Peyer's patch (tissue), 4 donors: ENCODE measurements around the gene WDR44. TPM values are rescaled to one million over a fixed set of nuclear protein-coding genes. Genes with fewer than 3 reads are reported as not detected.

ENCODE experiments used
- DNase-seq, 3 donors: peaks; one replicate each; pipeline ENCODE4 v3.0.0-alpha.2; 2017 to 2019
- H3K27ac ChIP-seq, 4 donors: fragments of 200-600 bp; sonication (generic); one replicate each; pipeline ENCODE4 v1.5.1; 2016 to 2019
- H3K27me3 ChIP-seq, 2 donors: fragments of 200-600 bp; sonication (generic); one replicate each; pipeline ENCODE4 v1.5.1; 2019
- H3K36me3 ChIP-seq, 3 donors: fragments of 200-600 bp; sonication (generic); one replicate each; pipeline ENCODE4 v1.5.1; 2016 to 2019
- H3K4me1 ChIP-seq, 4 donors: fragments of 200-600 bp; sonication (generic); one replicate each; pipeline ENCODE4 v1.5.1; 2016 to 2019
- H3K4me3 ChIP-seq, 4 donors: fragments of 200-600 bp; sonication (generic); 1 replicate in 3 of 4; 2 replicates in 1 of 4; pipeline ENCODE4 v1.5.1; 2016 to 2019; ENCODE audit warnings: mild to moderate bottlenecking in 1 of 4
- H3K9me3 ChIP-seq, 4 donors: fragments of 200-600 bp; sonication (generic); one replicate each; pipeline ENCODE4 v1.5.1; 2016 to 2019; ENCODE audit warnings: mild to moderate bottlenecking in 1 of 4
- POLR2A ChIP-seq, 2 donors: fragments of 450-650 bp; IDR thresholded peaks; one replicate each; pipeline ENCODE4 v1.5.1; 2017; ENCODE audit warnings: antibody characterized with exemption in 2 of 2, mild to moderate bottlenecking in 2 of 2, moderate library complexity in 2 of 2
- total RNA-seq, 4 donors: library from RNA; depleted of rRNA; stranded (reverse); fragments of >200 nt; gene quantifications; one replicate each; pipeline ENCODE4 v1.1.0, GENCODE V29; 2016
- TF ChIP-seq, protein P1 (sequence below), 6 experiments: fragments of 450-650 bp in 4 of 6; fragments of 200-600 bp in 2 of 6; sonication (generic) in 1 of 6; IDR thresholded peaks; one replicate each; pipeline ENCODE4 v1.5.1; 2017 to 2019; ENCODE audit warnings: antibody characterized with exemption in 6 of 6, mild to moderate bottlenecking in 3 of 6, moderate library complexity in 1 of 6

The WDR44 gene
- total RNA-seq, 4 donors from 2014 or later: 11.8 to 35.5 (median 18.6) TPM

DNA sequence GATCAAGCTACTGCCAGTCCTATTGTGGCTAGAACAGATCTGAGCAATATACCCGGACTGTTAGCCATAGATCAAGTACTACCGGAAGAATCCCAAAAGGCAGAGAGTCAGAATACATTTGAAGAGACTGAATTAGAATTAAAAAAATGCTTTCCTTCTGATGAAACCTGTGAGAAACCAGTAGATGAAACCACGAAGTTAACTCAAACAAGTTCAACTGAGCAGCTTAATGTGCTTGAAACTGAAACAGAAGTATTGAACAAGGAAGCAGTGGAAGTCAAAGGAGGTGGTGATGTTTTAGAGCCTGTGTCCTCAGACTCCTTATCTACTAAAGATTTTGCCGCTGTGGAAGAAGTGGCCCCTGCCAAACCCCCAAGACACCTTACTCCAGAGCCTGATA is 46.8 kb downstream of the WDR44 start:
- Histone ChIP-seq H3K9me3 (no peaks in the 10 kb centered on the region), H3K27ac (no peak overlapping the region), H3K36me3 (peaks cover 0 to 5% (median 0%) of the 10 kb centered on the region in 3 donors), H3K4me3 (no peak overlapping the region), H3K4me1 (no peaks in the 10 kb centered on the region), H3K27me3 (no peaks in the 10 kb centered on the region)
- DNase-seq: no peak
- TF ChIP-seq POLR2A (IDR thresholded peaks at IDR 0.05): no peak
- TF ChIP-seq, protein P1, sequence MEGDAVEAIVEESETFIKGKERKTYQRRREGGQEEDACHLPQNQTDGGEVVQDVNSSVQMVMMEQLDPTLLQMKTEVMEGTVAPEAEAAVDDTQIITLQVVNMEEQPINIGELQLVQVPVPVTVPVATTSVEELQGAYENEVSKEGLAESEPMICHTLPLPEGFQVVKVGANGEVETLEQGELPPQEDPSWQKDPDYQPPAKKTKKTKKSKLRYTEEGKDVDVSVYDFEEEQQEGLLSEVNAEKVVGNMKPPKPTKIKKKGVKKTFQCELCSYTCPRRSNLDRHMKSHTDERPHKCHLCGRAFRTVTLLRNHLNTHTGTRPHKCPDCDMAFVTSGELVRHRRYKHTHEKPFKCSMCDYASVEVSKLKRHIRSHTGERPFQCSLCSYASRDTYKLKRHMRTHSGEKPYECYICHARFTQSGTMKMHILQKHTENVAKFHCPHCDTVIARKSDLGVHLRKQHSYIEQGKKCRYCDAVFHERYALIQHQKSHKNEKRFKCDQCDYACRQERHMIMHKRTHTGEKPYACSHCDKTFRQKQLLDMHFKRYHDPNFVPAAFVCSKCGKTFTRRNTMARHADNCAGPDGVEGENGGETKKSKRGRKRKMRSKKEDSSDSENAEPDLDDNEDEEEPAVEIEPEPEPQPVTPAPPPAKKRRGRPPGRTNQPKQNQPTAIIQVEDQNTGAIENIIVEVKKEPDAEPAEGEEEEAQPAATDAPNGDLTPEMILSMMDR (IDR thresholded peaks at IDR 0.05): no peak

DNA sequence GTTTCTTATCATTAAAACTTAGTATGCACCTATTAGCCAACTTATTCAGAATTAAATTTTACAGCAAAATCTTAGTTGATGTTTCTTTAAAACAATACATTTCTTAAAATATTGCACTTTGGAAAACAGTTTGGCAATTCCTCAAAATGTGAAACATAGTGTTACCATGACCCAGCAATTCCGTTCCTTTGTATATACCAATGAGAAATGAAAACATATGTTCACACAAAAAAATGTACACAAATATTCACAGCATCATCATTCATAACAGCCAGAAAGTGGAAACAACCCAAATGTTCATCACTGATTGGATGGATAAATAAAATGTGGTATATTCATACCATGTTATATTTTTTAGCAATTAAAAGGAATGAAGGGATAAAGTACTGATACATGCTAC is 50.2 kb downstream of the WDR44 start:
- no peaks in the 10 kb centered on the region for H3K27me3 ChIP-seq
- H3K9me3 ChIP-seq: no peaks in the 10 kb centered on the region
- H3K4me3 ChIP-seq: no peak overlapping the region
- H3K4me1 ChIP-seq: no peaks in the 10 kb centered on the region
- TF ChIP-seq, protein P1 (IDR thresholded peaks at IDR 0.05): no peak
- TF ChIP-seq POLR2A (IDR thresholded peaks at IDR 0.05): no peak
- DNase-seq: no peak
- peaks cover 0 to 23% (median 0%) of the 10 kb centered on the region in 3 donors for H3K36me3 ChIP-seq
- H3K27ac ChIP-seq: no peak overlapping the region

DNA sequence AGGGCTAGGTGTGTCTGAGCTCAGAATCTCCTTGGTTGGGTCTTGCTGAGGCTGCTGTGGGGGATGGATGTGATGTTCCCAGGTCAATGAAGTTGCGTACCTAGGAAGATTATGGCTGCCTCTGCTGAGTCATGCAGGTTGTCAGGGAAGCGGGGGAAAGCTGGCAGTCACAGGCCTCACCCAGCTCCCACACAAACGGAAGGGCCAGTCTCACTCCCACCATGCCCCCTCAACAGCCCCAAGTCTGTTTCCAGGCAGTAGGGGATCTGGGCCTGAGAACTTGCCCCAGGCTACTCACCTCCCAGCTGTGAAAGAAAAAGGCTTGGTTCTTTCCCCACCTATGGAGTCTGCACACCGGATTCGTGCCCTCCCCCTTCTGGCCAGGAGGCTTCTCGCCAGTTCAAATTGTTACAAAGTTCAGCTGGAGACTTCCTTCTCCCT is 72.9 kb downstream of the WDR44 start:
- H3K27me3 ChIP-seq: no peaks in the 10 kb centered on the region
- peak in 1 of 3 donors; percentile 53 for DNase-seq
- no peak for TF ChIP-seq POLR2A (IDR thresholded peaks at IDR 0.05)
- TF ChIP-seq, protein P1 (IDR thresholded peaks at IDR 0.05): peak in 1 of 6 experiments; percentile 4
- no peaks in the 10 kb centered on the region for H3K36me3 ChIP-seq
- no peak overlapping the region for H3K4me3 ChIP-seq
- H3K4me1 ChIP-seq: no peaks in the 10 kb centered on the region
- no peaks in the 10 kb centered on the region for H3K9me3 ChIP-seq
- peak overlapping the region in 2 of 4 donors; percentile 31 to 50 for H3K27ac ChIP-seq

DNA sequence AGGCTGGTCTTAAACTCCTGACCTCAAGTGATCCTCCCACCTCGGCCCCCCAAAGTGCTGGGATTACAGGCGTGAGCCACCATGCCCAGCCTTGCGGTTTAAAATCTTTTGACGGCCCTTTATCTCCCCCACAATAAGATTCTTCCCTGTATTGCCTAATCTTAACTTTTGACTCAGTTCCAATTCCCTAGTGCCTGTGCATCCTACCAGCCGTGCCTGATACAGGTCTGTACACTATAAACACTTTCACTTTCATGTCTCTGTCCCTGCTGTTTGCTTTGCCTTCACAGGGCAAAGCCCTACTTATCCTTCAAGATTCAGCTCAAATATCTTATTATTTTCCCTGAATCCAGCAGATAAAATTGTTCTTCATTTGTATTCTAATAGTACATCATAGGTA is 74.6 kb downstream of the WDR44 start:
- TF ChIP-seq, protein P1 (IDR thresholded peaks at IDR 0.05): no peak
- TF ChIP-seq POLR2A (IDR thresholded peaks at IDR 0.05): no peak
- H3K27ac ChIP-seq: peak overlapping the region in 1 of 4 donors; percentile 54

DNA sequence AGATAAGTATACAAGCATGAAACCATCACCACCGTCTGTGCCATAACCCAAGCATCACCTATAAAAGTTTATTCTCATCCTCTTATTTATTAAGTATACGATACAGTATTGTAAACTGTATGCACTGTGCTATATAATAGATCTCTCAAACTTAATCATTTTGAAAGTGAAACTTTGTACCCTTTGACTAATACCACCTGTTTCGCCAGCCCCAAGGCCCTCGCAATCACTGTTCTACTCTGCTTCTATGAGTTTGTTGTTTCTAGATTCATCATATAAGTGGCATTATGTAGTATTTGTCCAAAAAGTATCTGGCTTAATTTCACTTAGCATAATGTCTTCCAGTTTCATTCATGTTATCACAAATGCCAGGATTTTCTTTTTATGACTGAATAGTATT is 77.7 kb downstream of the WDR44 start:
- Histone ChIP-seq H3K4me1 (no peaks in the 10 kb centered on the region), H3K27ac (no peak overlapping the region), H3K9me3 (no peaks in the 10 kb centered on the region), H3K27me3 (no peaks in the 10 kb centered on the region), H3K4me3 (no peak overlapping the region), H3K36me3 (no peaks in the 10 kb centered on the region)
- no peak for DNase-seq
- TF ChIP-seq, protein P1 (IDR thresholded peaks at IDR 0.05): no peak
- TF ChIP-seq POLR2A (IDR thresholded peaks at IDR 0.05): no peak

More for the DNA sequence above, 74.6 kb downstream of the WDR44 start:
- no peak overlapping the region for H3K4me3 ChIP-seq
- H3K36me3 ChIP-seq: no peaks in the 10 kb centered on the region
- no peaks in the 10 kb centered on the region for H3K4me1 ChIP-seq
- H3K27me3 ChIP-seq: no peaks in the 10 kb centered on the region
- H3K9me3 ChIP-seq: no peaks in the 10 kb centered on the region
- no peak for DNase-seq

DNA sequence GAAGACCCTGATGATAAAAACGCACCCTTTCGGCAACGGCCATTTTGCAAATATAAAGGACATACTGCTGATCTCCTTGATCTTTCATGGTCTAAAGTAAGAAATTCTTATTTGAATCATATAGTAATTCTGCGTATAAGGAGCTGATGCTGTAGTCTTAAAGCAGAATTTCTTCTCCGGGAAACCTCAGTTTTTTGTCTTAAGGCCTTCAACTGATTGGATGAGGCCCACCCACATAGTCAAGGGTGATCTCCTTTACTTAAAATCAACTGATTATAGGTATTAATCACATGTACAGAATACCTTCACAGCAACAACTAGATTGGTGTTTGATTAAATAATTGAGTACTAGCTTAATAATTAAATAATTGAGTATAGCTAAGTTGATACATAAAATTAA is 86.9 kb downstream of the WDR44 start:
- TF ChIP-seq, protein P1 (IDR thresholded peaks at IDR 0.05): no peak
- no peak for TF ChIP-seq POLR2A (IDR thresholded peaks at IDR 0.05)
- no peak for DNase-seq
- Histone ChIP-seq H3K27ac (no peak overlapping the region), H3K36me3 (peaks cover 0 to 6% (median 0%) of the 10 kb centered on the region in 3 donors), H3K4me1 (no peaks in the 10 kb centered on the region), H3K4me3 (no peak overlapping the region), H3K9me3 (no peaks in the 10 kb centered on the region), H3K27me3 (no peaks in the 10 kb centered on the region)
